Common myeloid progenitor, CD34-positive (primary cell): ENCODE results near the gene RPUSD3.

ENCODE experiments used
- CTCF ChIA-PET: fragments of 350-600 bp; sonication (Branson Sonifier 250); formaldehyde crosslinking; loops from one replicate; lab custom pipeline; 2021; ENCODE audit warnings: antibody characterized with exemption; lab: Charles Lee
- POLR2A ChIA-PET: fragments of 350-600 bp; sonication (Branson Sonifier 250); formaldehyde crosslinking; loops from one replicate; lab custom pipeline; 2021; ENCODE audit warnings: antibody characterized with exemption; lab: Charles Lee
- DNase-seq, 3 donors: peaks; one replicate each; pipeline versions ENCODE4 v3.0.0 to v3.0.0-alpha.2; 2013
- H3K27ac ChIP-seq, 2 experiments: 1 replicate in 1 of 2; 2 replicates in 1 of 2; pipeline ENCODE4 v1.7.0; 2013; ENCODE audit warnings: inconsistent platforms in 2 of 2, low read length in 2 of 2, mild to moderate bottlenecking in 2 of 2, low read depth in 1 of 2, moderate library complexity in 1 of 2; ENCODE audit not compliant: severe bottlenecking in 2 of 2, insufficient read depth in 1 of 2, poor library complexity in 1 of 2
- H3K27me3 ChIP-seq, 5 experiments: replicated peaks in 2 of 5; 1 replicate in 3 of 5; 2 replicates in 2 of 5; pipeline versions ENCODE4 v1.6.1 to v1.7.0; 2013; ENCODE audit warnings: low read length in 4 of 5, mild to moderate bottlenecking in 2 of 5, moderate library complexity in 2 of 5, inconsistent platforms in 1 of 5; ENCODE audit not compliant: insufficient read depth in 5 of 5, control insufficient read depth in 4 of 5
- H3K36me3 ChIP-seq, 4 experiments: 1 replicate in 2 of 4; 2 replicates in 2 of 4; pipeline versions ENCODE4 v1.6.1 to v1.7.0; 2013; ENCODE audit warnings: low read length in 3 of 4, control low read depth in 1 of 4, mild to moderate bottlenecking in 1 of 4; ENCODE audit not compliant: control insufficient read depth in 4 of 4, insufficient read depth in 4 of 4
- H3K4me1 ChIP-seq, 4 experiments: 1 replicate in 3 of 4; 2 replicates in 1 of 4; pipeline versions ENCODE4 v1.6.1 to v1.7.1; 2013; ENCODE audit warnings: low read length in 3 of 4, mild to moderate bottlenecking in 3 of 4, control low read depth in 1 of 4, inconsistent platforms in 1 of 4, moderate library complexity in 1 of 4; ENCODE audit not compliant: control insufficient read depth in 4 of 4, insufficient read depth in 4 of 4; ENCODE audit errors: control extremely low read depth in 1 of 4
- H3K4me3 ChIP-seq, 7 experiments: 1 replicate in 4 of 7; 2 replicates in 3 of 7; pipeline versions ENCODE4 v1.5.1 to v1.7.0; 2013; ENCODE audit warnings: mild to moderate bottlenecking in 7 of 7, low read length in 6 of 7, moderate library complexity in 6 of 7, inconsistent platforms in 2 of 7, low read depth in 2 of 7, control low read depth in 1 of 7; ENCODE audit not compliant: insufficient read depth in 4 of 7, control insufficient read depth in 1 of 7; ENCODE audit errors: extremely low read depth in 1 of 7
- H3K9me3 ChIP-seq, 5 experiments: 1 replicate in 4 of 5; 2 replicates in 1 of 5; pipeline versions ENCODE4 v1.6.1 to v1.7.1; 2013; ENCODE audit warnings: low read length in 4 of 5, mild to moderate bottlenecking in 2 of 5, inconsistent platforms in 1 of 5, low read depth in 1 of 5, moderate library complexity in 1 of 5; ENCODE audit not compliant: control insufficient read depth in 4 of 5, insufficient read depth in 2 of 5; ENCODE audit errors: control extremely low read depth in 1 of 5
- WGBS: methylation state at CpG from one replicate; pipeline ENCODE4 v1.1.5; 2013; ENCODE audit not compliant: insufficient coverage; 5-methylcytosine and 5-hydroxymethylcytosine counted together

Gene RPUSD3

DNA sequence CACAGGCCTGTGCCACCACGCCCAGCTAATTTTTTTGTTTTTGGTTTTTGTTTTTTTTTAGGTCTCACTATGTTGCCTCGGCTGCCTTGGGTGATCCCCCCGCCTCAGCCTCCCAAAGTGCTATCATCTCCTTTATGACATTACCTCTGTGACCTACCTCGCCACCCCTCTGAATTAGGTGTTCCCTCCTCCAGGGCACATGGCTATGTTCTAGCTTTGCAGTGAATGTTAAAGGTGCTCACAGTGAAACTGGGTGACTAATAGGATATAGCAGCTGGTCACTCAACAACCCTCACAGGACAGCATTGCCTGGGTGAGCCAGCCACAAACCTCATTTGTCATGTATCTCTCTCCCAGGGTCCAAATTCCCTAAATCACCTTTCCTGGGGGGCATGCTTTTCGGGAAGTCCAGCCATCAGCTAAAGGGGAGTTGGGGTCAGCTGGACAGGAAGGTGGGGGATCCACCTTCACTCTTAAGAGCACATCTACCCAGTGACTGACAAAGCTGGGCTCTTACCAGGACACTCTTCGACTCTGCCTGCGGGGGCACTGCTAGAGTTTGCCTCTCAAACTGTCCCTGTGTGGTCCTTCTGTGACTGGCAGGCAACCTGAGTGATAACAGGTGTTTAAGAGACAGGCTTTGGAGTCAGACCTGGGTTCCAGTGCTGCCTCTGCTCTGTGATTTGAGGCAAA lies 35.3 kb downstream of the RPUSD3 start:
- Histone ChIP-seq H3K4me1 (peaks cover 3 to 26% (median 19%) of the 10 kb centered on the region in 4 experiments), H3K36me3 (peaks cover 17 to 46% (median 30%) of the 10 kb centered on the region in 4 experiments), H3K27me3 (no peaks in the 10 kb centered on the region), H3K9me3 (no peaks in the 10 kb centered on the region), H3K27ac (no peak overlapping the region), H3K4me3 (no peak overlapping the region)
- ChIA-PET POLR2A (interaction anchor here (1.0 kb wide), 1 partner anchor 16 kb away, joined by 5 read pairs; the partner anchor contains the start of genes ARPC4 and TADA3), CTCF (interaction anchor here (0.6 to 2.7 kb wide), 12 partner anchors 8 to 147 kb away, joined by 3 to 8 read pairs (median 5); partner anchors contain the start of gene BRPF1)
- DNase-seq: peak; percentile 39 to 73 (median 69)
- 67% methylated on average over 5 of the region's 7 CpGs for WGBS

DNA sequence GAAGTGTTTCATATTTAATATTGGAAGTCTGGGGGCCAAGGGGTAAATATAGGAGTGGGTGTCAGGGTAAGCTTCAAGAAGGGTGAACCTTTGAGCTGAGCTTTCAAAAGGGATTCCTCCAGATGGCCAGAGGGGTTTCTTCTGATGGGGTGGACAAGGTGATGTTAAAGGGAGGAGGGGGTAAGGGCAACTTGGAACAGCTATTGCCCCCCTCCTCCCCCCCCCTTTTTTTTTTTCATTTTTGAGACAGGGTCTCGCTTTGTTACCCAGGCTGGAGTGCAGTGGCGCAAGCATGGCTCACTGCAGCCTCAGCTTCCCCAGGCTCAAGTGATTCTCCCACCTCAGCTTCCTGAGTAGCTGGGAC lies 35.8 kb downstream of the RPUSD3 start:
- no peaks in the 10 kb centered on the region for H3K9me3 ChIP-seq
- CTCF ChIA-PET: interaction anchor here (0.7 to 2.7 kb wide), 10 partner anchors 9 to 282 kb away, joined by 3 to 8 read pairs (median 5); partner anchors contain the start of gene BRPF1
- no peaks in the 10 kb centered on the region for H3K27me3 ChIP-seq
- no peak overlapping the region for H3K27ac ChIP-seq
- H3K4me1 ChIP-seq: peaks cover 3 to 26% (median 19%) of the 10 kb centered on the region in 4 experiments
- WGBS: 100% methylated on average over 1 of the region's 2 CpGs
- peaks cover 22 to 47% (median 33%) of the 10 kb centered on the region in 4 experiments for H3K36me3 ChIP-seq
- H3K4me3 ChIP-seq: no peak overlapping the region
- POLR2A ChIA-PET: interaction anchor here (1.0 kb wide), 1 partner anchor 15 kb away, joined by 5 read pairs; the partner anchor contains the start of genes ARPC4 and TADA3
- DNase-seq: no peak

DNA sequence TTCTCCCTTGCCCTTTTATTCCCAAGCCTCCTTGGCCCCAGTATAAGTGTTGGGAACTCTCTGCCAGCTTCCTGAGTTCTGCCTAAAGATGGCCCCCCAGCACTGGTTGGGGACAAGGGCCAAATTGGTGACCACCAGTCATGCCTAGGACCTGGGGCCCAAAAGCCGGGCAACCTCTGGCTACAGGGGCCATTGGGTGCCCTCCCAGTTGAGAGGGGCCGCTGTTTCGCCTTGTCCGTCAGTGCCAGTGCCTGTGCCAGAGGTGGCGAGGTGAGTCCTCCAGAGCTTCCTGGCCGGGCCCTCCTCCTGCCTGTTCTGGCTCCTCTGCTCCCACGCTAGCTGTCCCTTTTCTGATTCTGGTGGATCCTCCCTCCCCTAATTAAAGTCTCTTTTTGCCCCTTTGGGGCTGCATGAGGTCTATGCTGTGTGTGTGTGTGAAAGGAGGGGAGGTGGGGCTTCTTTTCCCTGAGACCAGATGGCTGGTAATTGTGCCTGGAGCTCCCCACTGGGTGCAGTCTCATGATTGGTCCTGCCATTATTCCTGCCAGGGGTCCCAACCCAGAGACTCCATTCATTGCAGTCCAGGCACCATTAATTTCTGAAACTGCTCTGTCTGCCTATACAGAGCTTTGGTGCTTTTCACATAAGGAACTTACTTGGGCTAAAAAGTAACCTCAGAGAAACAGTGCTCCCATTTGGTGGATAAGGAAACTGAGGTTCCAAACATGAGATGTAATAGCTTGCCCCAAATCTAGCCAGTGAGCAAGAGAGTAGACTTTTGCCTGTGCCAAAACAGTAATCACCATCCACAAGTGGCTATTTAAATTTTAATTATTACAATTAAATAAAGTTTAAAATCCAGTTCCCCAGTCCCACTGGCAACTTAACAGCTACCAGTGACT lies 36.9 kb downstream of the RPUSD3 start:
- DNase-seq: no peak
- 96% methylated on average over 7 of the region's 7 CpGs for WGBS
- no peak overlapping the region for H3K27ac ChIP-seq
- H3K9me3 ChIP-seq: no peaks in the 10 kb centered on the region
- peaks cover 23 to 46% (median 35%) of the 10 kb centered on the region in 4 experiments for H3K36me3 ChIP-seq
- ChIA-PET POLR2A (interaction anchor here (0.6 to 0.9 kb wide), 2 partner anchors 17 to 25 kb away, joined by 3 to 9 read pairs; no protein-coding TSS in a partner anchor), CTCF (interaction anchor here (0.7 to 2.7 kb wide), 7 partner anchors 10 to 283 kb away, joined by 3 to 8 read pairs (median 5); partner anchors contain the start of gene BRPF1)
- H3K27me3 ChIP-seq: no peaks in the 10 kb centered on the region
- peaks cover 3 to 26% (median 19%) of the 10 kb centered on the region in 4 experiments for H3K4me1 ChIP-seq
- H3K4me3 ChIP-seq: no peak overlapping the region

DNA sequence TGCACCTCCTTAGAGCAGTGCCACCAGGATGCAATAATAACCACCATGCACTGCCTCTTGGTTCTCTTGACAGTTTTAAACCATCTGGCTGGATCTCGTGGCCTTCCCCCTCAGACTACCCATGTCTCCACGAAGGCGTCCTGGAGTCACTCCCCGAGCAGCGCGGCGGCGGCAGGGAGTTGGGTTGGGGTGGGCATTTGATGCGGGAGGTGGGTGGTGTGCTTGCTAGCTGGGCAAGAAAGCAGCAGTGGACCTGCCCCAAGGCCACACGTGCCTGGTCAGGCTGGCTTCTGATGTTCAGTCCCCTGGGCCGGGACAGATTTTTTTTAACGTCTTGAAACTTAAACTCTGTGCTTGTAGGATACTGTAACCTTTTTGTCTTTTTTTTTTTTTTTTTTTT lies 37.7 kb downstream of the RPUSD3 start:
- Histone ChIP-seq H3K9me3 (no peaks in the 10 kb centered on the region), H3K4me1 (peaks cover 3 to 26% (median 19%) of the 10 kb centered on the region in 4 experiments), H3K27ac (no peak overlapping the region), H3K27me3 (no peaks in the 10 kb centered on the region), H3K4me3 (no peak overlapping the region), H3K36me3 (peaks cover 25 to 53% (median 41%) of the 10 kb centered on the region in 4 experiments)
- WGBS: 98% methylated on average over 9 of the region's 12 CpGs
- ChIA-PET CTCF (interaction anchor here (1.0 to 1.4 kb wide), 3 partner anchors 16 to 133 kb away, joined by 3 read pairs; no protein-coding TSS in a partner anchor), POLR2A (no interaction called here)
- DNase-seq: no peak

DNA sequence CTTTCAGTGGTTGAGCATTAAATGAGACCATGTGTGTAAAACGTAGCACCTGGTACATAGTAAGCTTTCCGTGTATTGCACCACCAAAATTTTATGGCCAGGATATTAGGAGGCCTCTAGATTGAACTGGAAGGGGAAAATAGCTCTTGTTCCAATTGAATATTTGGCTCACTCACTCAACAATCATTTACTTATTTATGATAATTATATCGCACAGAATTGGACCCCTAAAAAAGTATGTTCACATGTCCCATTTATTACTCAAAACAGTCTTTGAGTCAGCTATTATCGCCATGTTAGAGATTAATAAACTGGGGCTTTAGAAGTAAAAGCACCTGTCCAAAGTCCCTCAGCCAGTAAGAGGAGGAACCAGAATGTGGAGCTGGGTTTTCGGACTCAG lies 38.8 kb downstream of the RPUSD3 start:
- POLR2A ChIA-PET: no interaction called here
- peaks cover 26 to 62% (median 44%) of the 10 kb centered on the region in 4 experiments for H3K36me3 ChIP-seq
- peaks cover 3 to 19% (median 13%) of the 10 kb centered on the region in 4 experiments for H3K4me1 ChIP-seq
- H3K4me3 ChIP-seq: no peak overlapping the region
- no peak for DNase-seq
- H3K27ac ChIP-seq: no peak overlapping the region
- CTCF ChIA-PET: interaction anchor here (1.0 to 1.6 kb wide), 7 partner anchors 8 to 90 kb away, joined by 3 to 6 read pairs (median 3); no protein-coding TSS in a partner anchor
- no peaks in the 10 kb centered on the region for H3K9me3 ChIP-seq
- H3K27me3 ChIP-seq: no peaks in the 10 kb centered on the region
- WGBS: 100% methylated on average over 4 of the region's 5 CpGs

DNA sequence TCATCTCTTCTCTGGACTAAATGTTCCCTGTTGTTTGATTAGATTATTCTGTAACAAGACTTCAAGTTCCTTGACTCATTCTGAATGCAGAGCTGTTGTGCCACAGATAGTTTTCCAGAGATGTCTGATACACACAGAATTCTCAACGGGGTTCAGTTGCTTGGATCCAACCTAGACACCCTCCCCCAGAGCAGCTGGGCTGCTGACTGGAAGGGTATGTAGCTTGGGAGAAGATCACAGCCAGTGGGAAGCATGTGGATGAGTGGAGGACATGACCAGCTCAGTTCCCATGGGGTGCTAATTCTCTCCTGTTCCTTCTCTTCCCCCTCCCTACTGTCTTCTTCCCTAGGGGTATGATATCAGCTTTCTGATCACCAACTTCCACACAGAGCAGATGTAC lies 40.3 kb downstream of the RPUSD3 start:
- no peak overlapping the region for H3K4me3 ChIP-seq
- no peaks in the 10 kb centered on the region for H3K27me3 ChIP-seq
- ChIA-PET CTCF (interaction anchor here (0.7 to 2.2 kb wide), 4 partner anchors 10 to 129 kb away, joined by 3 to 9 read pairs (median 4); no protein-coding TSS in a partner anchor), POLR2A (no interaction called here)
- WGBS: 100% methylated on average over 1 of the region's 1 CpG
- H3K27ac ChIP-seq: no peak overlapping the region
- H3K36me3 ChIP-seq: peaks cover 33 to 76% (median 56%) of the 10 kb centered on the region in 4 experiments
- H3K9me3 ChIP-seq: no peaks in the 10 kb centered on the region
- peaks cover 0 to 7% (median 1%) of the 10 kb centered on the region in 4 experiments for H3K4me1 ChIP-seq
- no peak for DNase-seq
